Transverse colon (tissue), 4 donors: Measurements from ENCODE around the gene IFT122.

Experiments
- CTCF ChIP-seq, 5 experiments: fragments of 200-600 bp in 3 of 5; fragments of 450-650 bp in 2 of 5; sonication (generic) in 3 of 5; IDR thresholded peaks; 1 replicate in 2 of 5; 2 replicates in 3 of 5; pipeline ENCODE4 v1.5.1; 2016 to 2017; ENCODE audit warnings: antibody characterized with exemption in 5 of 5, inconsistent platforms in 3 of 5, mild to moderate bottlenecking in 2 of 5, moderate library complexity in 1 of 5
- EP300 ChIP-seq: sonication (generic); formaldehyde crosslinking; IDR thresholded peaks from one replicate; pipeline ENCODE4 v1.6.1; 2017; ENCODE audit warnings: antibody characterized with exemption, low read depth
- POLR2A ChIP-seq: fragments of 450-650 bp; IDR thresholded peaks from one replicate; pipeline ENCODE4 v1.6.1; 2016; ENCODE audit warnings: antibody characterized with exemption, mild to moderate bottlenecking, moderate library complexity
- POLR2AphosphoS5 ChIP-seq, 3 donors: sonication (generic); formaldehyde crosslinking; IDR thresholded peaks; one replicate each; pipeline ENCODE4 v1.6.1; 2016; ENCODE audit warnings: antibody characterized with exemption in 3 of 3

- no peak for TF ChIP-seq POLR2A
- no peak for TF ChIP-seq CTCF (IDR thresholded peaks at IDR 0.05)
- TF ChIP-seq EP300: no peak
- no peak for TF ChIP-seq POLR2AphosphoS5 (IDR thresholded peaks at IDR 0.05)
Observed at GRCh38 chr3:129514110-129514509, 74.1 kb downstream of the IFT122 start.
